ENCODE data around the gene PRDX3.

The PRDX3 gene

DNA sequence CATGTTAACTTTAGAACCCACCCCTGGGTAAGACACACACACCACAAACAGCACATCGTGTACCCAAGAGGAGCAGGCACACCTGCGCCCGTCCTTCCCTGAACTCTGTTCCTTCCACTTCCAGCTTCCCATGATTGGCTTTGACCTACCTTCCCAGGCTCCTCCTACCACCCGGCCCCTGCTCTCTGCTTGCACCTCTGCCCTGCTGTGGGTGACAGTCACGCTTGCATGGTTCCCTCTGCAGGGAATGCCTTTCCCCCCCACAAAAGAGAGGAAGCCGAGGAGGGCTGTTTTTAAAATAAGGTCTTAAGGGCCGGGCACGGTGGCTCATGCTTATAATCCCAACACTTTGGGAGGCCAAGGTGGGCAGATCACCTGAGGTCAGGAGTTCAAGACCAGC, 29.5 kb downstream of the PRDX3 start:
- Histone ChIP-seq H3K9me3 (replicated peaks; ENCODE audit: insufficient read depth, low read length) (no peaks in the 10 kb centered on the region), H4K20me1 (ENCODE audit: insufficient read depth, low read length) (no peaks in the 10 kb centered on the region), H3F3A (ENCODE audit: insufficient read depth, low read length) (no peaks in the 10 kb centered on the region), H3K4me3 (ENCODE audit: low read length) (no peak overlapping the region), H3K4me2 (ENCODE audit: low read depth, low read length) (no peak overlapping the region), H3K4me1 (ENCODE audit: low read length) (no peaks in the 10 kb centered on the region), H3K36me3 (replicated peaks; ENCODE audit: insufficient read depth, low read length) (peaks cover 4% of the 10 kb centered on the region; the same call in 1 of the 2 replicates), H3K79me2 (ENCODE audit: low read length) (no peaks in the 10 kb centered on the region), H3K9me2 (replicated peaks; ENCODE audit: insufficient read depth, low read length) (no peaks in the 10 kb centered on the region), H3K27ac (ENCODE audit: low read length) (no peak overlapping the region), H3K27me3 (replicated peaks; ENCODE audit: insufficient read depth, low read length) (no peaks in the 10 kb centered on the region), H2AFZ (ENCODE audit: low read length) (no peak overlapping the region), H3K9ac (ENCODE audit: low read length) (no peak overlapping the region)
- DNase-seq, result no peak
- no peak for TF ChIP-seq EZH2phosphoT487 (IDR thresholded peaks at IDR 0.05; ENCODE audit: low read length)
- TF ChIP-seq, protein P1, sequence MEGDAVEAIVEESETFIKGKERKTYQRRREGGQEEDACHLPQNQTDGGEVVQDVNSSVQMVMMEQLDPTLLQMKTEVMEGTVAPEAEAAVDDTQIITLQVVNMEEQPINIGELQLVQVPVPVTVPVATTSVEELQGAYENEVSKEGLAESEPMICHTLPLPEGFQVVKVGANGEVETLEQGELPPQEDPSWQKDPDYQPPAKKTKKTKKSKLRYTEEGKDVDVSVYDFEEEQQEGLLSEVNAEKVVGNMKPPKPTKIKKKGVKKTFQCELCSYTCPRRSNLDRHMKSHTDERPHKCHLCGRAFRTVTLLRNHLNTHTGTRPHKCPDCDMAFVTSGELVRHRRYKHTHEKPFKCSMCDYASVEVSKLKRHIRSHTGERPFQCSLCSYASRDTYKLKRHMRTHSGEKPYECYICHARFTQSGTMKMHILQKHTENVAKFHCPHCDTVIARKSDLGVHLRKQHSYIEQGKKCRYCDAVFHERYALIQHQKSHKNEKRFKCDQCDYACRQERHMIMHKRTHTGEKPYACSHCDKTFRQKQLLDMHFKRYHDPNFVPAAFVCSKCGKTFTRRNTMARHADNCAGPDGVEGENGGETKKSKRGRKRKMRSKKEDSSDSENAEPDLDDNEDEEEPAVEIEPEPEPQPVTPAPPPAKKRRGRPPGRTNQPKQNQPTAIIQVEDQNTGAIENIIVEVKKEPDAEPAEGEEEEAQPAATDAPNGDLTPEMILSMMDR (IDR thresholded peaks at IDR 0.05; ENCODE audit: low read length), result no peak
- no peak for TF ChIP-seq EZH2 (optimal IDR thresholded peaks at IDR 0.05; ENCODE audit: low read depth, low read length)

DNA sequence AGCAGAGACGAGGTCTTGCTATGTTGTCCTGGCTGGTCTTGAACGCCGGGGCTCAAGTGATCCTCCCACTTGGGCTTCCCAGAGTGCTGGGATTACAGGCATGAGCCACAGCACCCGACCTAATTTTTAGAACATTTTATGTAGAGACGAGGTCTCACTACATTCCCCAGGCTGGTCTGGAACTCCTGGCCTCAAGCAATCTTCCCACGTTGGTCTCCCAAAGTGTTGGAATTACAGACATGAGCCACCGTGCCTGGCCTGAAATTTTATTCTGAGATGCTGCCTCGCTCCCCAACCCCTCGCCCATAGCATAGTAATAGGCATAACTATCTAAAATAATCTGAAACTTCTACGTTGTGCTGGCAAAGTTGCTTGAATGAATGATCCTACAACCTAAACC, 35.0 kb downstream of the PRDX3 start:
- H4K20me1 ChIP-seq (ENCODE audit: insufficient read depth, low read length), result no peaks in the 10 kb centered on the region
- no peaks in the 10 kb centered on the region for H3K9me2 ChIP-seq (replicated peaks; ENCODE audit: insufficient read depth, low read length)
- H3F3A ChIP-seq (ENCODE audit: insufficient read depth, low read length), result no peaks in the 10 kb centered on the region
- TF ChIP-seq, protein P1 (IDR thresholded peaks at IDR 0.05; ENCODE audit: low read length), result no peak
- TF ChIP-seq EZH2phosphoT487 (IDR thresholded peaks at IDR 0.05; ENCODE audit: low read length) (no peak), EZH2 (optimal IDR thresholded peaks at IDR 0.05; ENCODE audit: low read depth, low read length) (no peak)
- no peak overlapping the region for H3K9ac ChIP-seq (ENCODE audit: low read length)
- H3K27me3 ChIP-seq (replicated peaks; ENCODE audit: insufficient read depth, low read length), result no peaks in the 10 kb centered on the region
- H3K27ac ChIP-seq (ENCODE audit: low read length), result no peak overlapping the region
- 0 out of 2 replicates have a peak, but pooled peaks cover 4% of the 10 kb centered on the region for H3K36me3 ChIP-seq (replicated peaks; ENCODE audit: insufficient read depth, low read length)
- no peak overlapping the region for H3K4me2 ChIP-seq (ENCODE audit: low read depth, low read length)
- no peak for DNase-seq
- no peaks in the 10 kb centered on the region for H3K79me2 ChIP-seq (ENCODE audit: low read length)
- H3K4me3 ChIP-seq (ENCODE audit: low read length), result no peak overlapping the region
- H3K4me1 ChIP-seq (ENCODE audit: low read length), result no peaks in the 10 kb centered on the region
- H3K9me3 ChIP-seq (replicated peaks; ENCODE audit: insufficient read depth, low read length), result no peaks in the 10 kb centered on the region
- H2AFZ ChIP-seq (ENCODE audit: low read length), result no peak overlapping the region

DNA sequence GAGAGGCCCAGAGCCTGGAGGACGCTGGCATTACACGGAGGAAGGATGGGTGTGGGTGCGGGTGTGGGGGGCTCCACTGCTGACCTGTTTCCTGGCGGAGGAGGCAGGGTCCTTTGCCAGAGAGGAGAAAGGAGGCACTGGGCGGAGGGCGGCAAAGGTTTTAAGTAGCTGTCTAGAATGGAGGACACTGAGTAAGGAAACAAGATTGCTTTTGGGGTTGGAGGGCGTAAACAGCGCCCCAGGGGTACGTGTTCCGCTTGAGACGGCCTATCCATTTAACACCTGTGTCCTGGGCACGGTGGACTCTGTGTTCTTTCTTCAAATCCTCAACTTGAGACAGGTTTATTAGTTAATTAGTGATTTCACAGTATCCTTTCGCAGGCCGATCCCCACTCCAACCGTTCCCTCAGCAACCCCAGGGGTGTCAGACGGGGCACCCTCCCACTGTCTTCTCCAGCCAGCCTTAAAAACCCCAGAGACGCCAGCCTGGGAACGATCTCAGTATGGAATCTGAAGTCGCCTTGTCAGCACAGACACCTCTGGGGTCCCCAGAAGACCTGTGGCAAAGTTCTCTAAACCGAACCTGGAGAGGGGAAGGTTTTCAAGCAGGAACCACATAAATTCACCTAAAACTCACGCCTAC, 37.9 kb downstream of the PRDX3 start:
- no peaks in the 10 kb centered on the region for H3K9me2 ChIP-seq (replicated peaks; ENCODE audit: insufficient read depth, low read length)
- no peaks in the 10 kb centered on the region for H3K36me3 ChIP-seq (replicated peaks; ENCODE audit: insufficient read depth, low read length)
- no peak overlapping the region for H3K27ac ChIP-seq (ENCODE audit: low read length)
- no peak overlapping the region for H3K4me2 ChIP-seq (ENCODE audit: low read depth, low read length)
- no peaks in the 10 kb centered on the region for H3K79me2 ChIP-seq (ENCODE audit: low read length)
- H4K20me1 ChIP-seq (ENCODE audit: insufficient read depth, low read length), result no peaks in the 10 kb centered on the region
- TF ChIP-seq EZH2 (optimal IDR thresholded peaks at IDR 0.05; ENCODE audit: low read depth, low read length), result no peak
- no peak for TF ChIP-seq EZH2phosphoT487 (IDR thresholded peaks at IDR 0.05; ENCODE audit: low read length)
- TF ChIP-seq, protein P1 (IDR thresholded peaks at IDR 0.05; ENCODE audit: low read length), result no peak
- H3F3A ChIP-seq (ENCODE audit: insufficient read depth, low read length), result no peaks in the 10 kb centered on the region
- no peaks in the 10 kb centered on the region for H3K9me3 ChIP-seq (replicated peaks; ENCODE audit: insufficient read depth, low read length)
- no peak overlapping the region for H2AFZ ChIP-seq (ENCODE audit: low read length)
- no peak for DNase-seq
- H3K9ac ChIP-seq (ENCODE audit: low read length), result no peak overlapping the region
- H3K27me3 ChIP-seq (replicated peaks; ENCODE audit: insufficient read depth, low read length), result no peaks in the 10 kb centered on the region
- no peak overlapping the region for H3K4me3 ChIP-seq (ENCODE audit: low read length)
- no peaks in the 10 kb centered on the region for H3K4me1 ChIP-seq (ENCODE audit: low read length)

Measured in MM.1S (cell line).